GM21447 (cell line): Measurements from ENCODE around the gene ATXN1L.
"Not testable (repeated sequence)": the region's sequence is repeated elsewhere in the genome, so short reads cannot be mapped to it uniquely, and the experiment has no call there.

Experiments
- ATAC-seq: cut with Tn5 transposase; IDR thresholded peaks from one replicate; pipeline ENCODE4 v1.9.1; 2021; ENCODE audit not compliant: unreplicated experiment

The ATXN1L gene

GRCh38 chr16:71851746-71852145 is 6.0 kb downstream of the ATXN1L start:
- ATAC-seq = no peak

- ATAC-seq = no peak
These were observed 6.4 kb downstream of the ATXN1L start for GRCh38 chr16:71852158-71852557.

GRCh38 chr16:71852561-71852960 is 6.8 kb downstream of the ATXN1L start:
- ATAC-seq = no peak

GRCh38 chr16:71853413-71853812 is 7.6 kb downstream of the ATXN1L start:
- peak; percentile 85 for ATAC-seq

- no peak for ATAC-seq
These were observed 8.7 kb downstream of the ATXN1L start for GRCh38 chr16:71854369-71854948.

- ATAC-seq = no peak
These were observed 10.3 kb downstream of the ATXN1L start for GRCh38 chr16:71855937-71856662.

GRCh38 chr16:71859762-71860521 is 14.2 kb downstream of the ATXN1L start:
- no peak for ATAC-seq

- no peak for ATAC-seq
These were observed 18.2 kb downstream of the ATXN1L start for GRCh38 chr16:71863995-71864394.

- no peak for ATAC-seq
These were observed 19.5 kb downstream of the ATXN1L start for GRCh38 chr16:71865173-71865863.

- ATAC-seq = not testable (repeated sequence)
These were observed 21.4 kb downstream of the ATXN1L start for GRCh38 chr16:71867175-71867574.

- no peak for ATAC-seq
These were observed 22.2 kb downstream of the ATXN1L start for GRCh38 chr16:71867939-71868338.

GRCh38 chr16:71869089-71869488 is 23.3 kb downstream of the ATXN1L start:
- no peak for ATAC-seq

GRCh38 chr16:71870818-71871217 is 25.0 kb downstream of the ATXN1L start:
- ATAC-seq = no peak

- ATAC-seq = no peak
These were observed 27.4 kb downstream of the ATXN1L start for GRCh38 chr16:71873199-71873598.

- ATAC-seq = no peak
These were observed 33.1 kb downstream of the ATXN1L start for GRCh38 chr16:71878911-71879310.

- ATAC-seq = no peak
These were observed 34.4 kb downstream of the ATXN1L start for GRCh38 chr16:71880176-71880575.

- peak; percentile 40 for ATAC-seq
These were observed 36.9 kb downstream of the ATXN1L start for GRCh38 chr16:71882505-71883167.

GRCh38 chr16:71883168-71883848 is 37.5 kb downstream of the ATXN1L start:
- peak; percentile 41 for ATAC-seq

GRCh38 chr16:71883849-71884638 is 38.3 kb downstream of the ATXN1L start, which contains the start of gene ZNF821:
ZNF821 (minus strand) TSS chr16:71884182; CDS start chr16:71879946, 4,236 bp downstream.
- ATAC-seq = peak; percentile 53
